H1 (cell line): ENCODE data around the gene FNDC11. TPM values are rescaled to one million over a fixed set of nuclear protein-coding genes. Genes with fewer than 3 reads are reported as not detected.

Experiments
- EZH2 ChIP-seq: fragments of 200-600 bp; sonication (generic); IDR thresholded peaks from 2 replicates; pipeline ENCODE4 v1.7.1; 2012; ENCODE audit warnings: low read depth, mild to moderate bottlenecking, moderate library complexity, low read length, inconsistent platforms; ENCODE audit not compliant: severe bottlenecking
- RBBP5 ChIP-seq: IDR thresholded peaks from 2 replicates; pipeline ENCODE4 v1.7.1; 2012; ENCODE audit warnings: low read depth, mild to moderate bottlenecking, inconsistent platforms, low read length, moderate library complexity, borderline replicate concordance
- polyA plus RNA-seq, 7 experiments: library from polyadenylated mRNA; depleted of rRNA in 3 of 7; stranded (reverse) in 5 of 7; unstranded in 2 of 7; fragments of >200 nt in 5 of 7; fragments of 200-250 nt in 2 of 7; gene quantifications; 1 replicate in 5 of 7; 2 replicates in 1 of 7; 4 replicates in 1 of 7; pipeline versions ENCODE4 v1.2.1 to v1.2.3, GENCODE V29; 2011 to 2013; ENCODE audit warnings: missing spikeins in 2 of 7, mixed read lengths in 2 of 7
- total RNA-seq: library from RNA; stranded (reverse); fragmentation: NEBNext Ultra II Directional; extraction: Animal tissue kit (Norgen Biotek cat#: 25700); gene quantifications from 2 replicates; pipeline ENCODE4 v1.2.1, GENCODE V29; 2021
- TF ChIP-seq, protein P1 (sequence below): IDR thresholded peaks from 2 replicates; pipeline ENCODE4 v1.6.1; 2011; ENCODE audit warnings: low read depth, mild to moderate bottlenecking, low read length; ENCODE audit not compliant: insufficient read depth

The FNDC11 gene
- total and polyA plus RNA-seq, 2 of the 8 experiments (the other 6 are each of a cell fraction or from before 2014, with no cell fraction given), result 2.6 to 8.8 TPM

DNA sequence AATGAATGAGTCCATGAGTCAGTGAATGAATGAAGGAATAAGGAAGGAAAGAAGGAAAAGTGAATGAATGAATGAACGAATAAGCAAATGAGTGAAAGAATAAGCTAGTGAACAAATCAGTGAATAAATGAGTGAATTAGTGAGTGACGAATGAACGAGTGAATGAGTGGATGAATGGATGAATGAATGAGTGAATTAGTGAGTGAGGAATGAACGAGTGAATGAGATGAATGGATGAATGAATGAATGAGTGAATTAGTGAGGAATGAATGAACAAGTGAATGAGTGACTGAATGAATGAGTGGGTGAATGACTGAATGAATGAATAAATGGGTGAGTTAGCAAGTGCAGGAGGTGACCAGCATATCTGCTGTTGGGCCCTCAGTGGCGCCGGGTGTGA, 10.2 kb upstream of the FNDC11 start (continued):
- TF ChIP-seq, protein P1, sequence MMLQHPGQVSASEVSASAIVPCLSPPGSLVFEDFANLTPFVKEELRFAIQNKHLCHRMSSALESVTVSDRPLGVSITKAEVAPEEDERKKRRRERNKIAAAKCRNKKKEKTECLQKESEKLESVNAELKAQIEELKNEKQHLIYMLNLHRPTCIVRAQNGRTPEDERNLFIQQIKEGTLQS, result no peak
- TF ChIP-seq RBBP5 (no peak), EZH2 (no peak)
